Astrocyte (in vitro differentiated cells and primary cell): ENCODE results near the gene STAB2. TPM values are rescaled to one million over a fixed set of nuclear protein-coding genes. Genes with fewer than 3 reads are reported as not detected.

Experiments
- DNase-seq: peaks from one replicate; pipeline ENCODE4 v3.0.0-alpha.2; 2010; ENCODE audit warnings: low read depth
- FAIRE-seq: peaks from 2 replicates; lab custom pipeline; 2011; peaks lifted over from hg19 to GRCh38; lab: Jason Lieb, UNC
- H2AFZ ChIP-seq: 2 replicates; pipeline ENCODE4 v1.6.0; 2012; ENCODE audit warnings: low read depth, low read length, inconsistent platforms
- H3K27ac ChIP-seq: 2 replicates; pipeline ENCODE4 v1.5.1; 2011; ENCODE audit warnings: low read depth, low read length, inconsistent platforms
- H3K27me3 ChIP-seq: 2 replicates; pipeline ENCODE4 v1.6.0; 2011; ENCODE audit warnings: low read length, inconsistent platforms; ENCODE audit not compliant: insufficient read depth
- H3K36me3 ChIP-seq: 2 replicates; pipeline ENCODE4 v1.5.1; 2011; ENCODE audit warnings: low read length, inconsistent platforms; ENCODE audit not compliant: insufficient read depth
- H3K4me1 ChIP-seq: 2 replicates; pipeline ENCODE4 v1.5.1; 2011; ENCODE audit warnings: low read length, inconsistent platforms; ENCODE audit not compliant: insufficient read depth
- H3K4me2 ChIP-seq: 2 replicates; pipeline ENCODE4 v1.6.0; 2012; ENCODE audit warnings: low read length, inconsistent platforms
- H3K4me3 ChIP-seq: 2 replicates; pipeline ENCODE4 v1.5.1; 2011; ENCODE audit warnings: low read depth, mild to moderate bottlenecking, low read length, inconsistent platforms; ENCODE audit not compliant: insufficient read depth
- H3K79me2 ChIP-seq: 2 replicates; pipeline ENCODE4 v1.6.0; 2012; ENCODE audit warnings: mild to moderate bottlenecking, low read length, inconsistent platforms; ENCODE audit not compliant: insufficient read depth
- H3K9ac ChIP-seq: 2 replicates; pipeline ENCODE4 v1.6.0; 2012; ENCODE audit warnings: mild to moderate bottlenecking, low read length, inconsistent platforms
- H3K9me3 ChIP-seq: 2 replicates; pipeline ENCODE4 v1.5.1; 2012; ENCODE audit warnings: low read depth, mild to moderate bottlenecking, low read length, inconsistent platforms; ENCODE audit not compliant: insufficient read depth
- H4K20me1 ChIP-seq: 2 replicates; pipeline ENCODE4 v1.6.0; 2012; ENCODE audit warnings: low read length, inconsistent platforms; ENCODE audit not compliant: insufficient read depth
- H3K27ac Mint-ChIP-seq: one replicate; pipeline ENCODE4 v1.8.0; 2021; ENCODE audit warnings: mild to moderate bottlenecking, mixed read lengths; ENCODE audit not compliant: unreplicated experiment
- H3K27me3 Mint-ChIP-seq: one replicate; pipeline ENCODE4 v1.8.0; 2021; ENCODE audit warnings: low read depth, mixed read lengths; ENCODE audit not compliant: unreplicated experiment
- H3K36me3 Mint-ChIP-seq: one replicate; pipeline ENCODE4 v1.8.0; 2021; ENCODE audit warnings: low read depth, mixed read lengths; ENCODE audit not compliant: unreplicated experiment
- H3K4me1 Mint-ChIP-seq: one replicate; pipeline ENCODE4 v1.8.0; 2021; ENCODE audit warnings: low read depth, mixed read lengths; ENCODE audit not compliant: unreplicated experiment
- H3K4me3 Mint-ChIP-seq: one replicate; pipeline ENCODE4 v1.8.0; 2021; ENCODE audit warnings: mild to moderate bottlenecking, moderate library complexity, mixed read lengths; ENCODE audit not compliant: unreplicated experiment
- H3K9me3 Mint-ChIP-seq: one replicate; pipeline ENCODE4 v1.8.0; 2021; ENCODE audit warnings: mild to moderate bottlenecking, mixed read lengths; ENCODE audit not compliant: unreplicated experiment
- CTCF ChIP-seq: IDR thresholded peaks from 2 replicates; pipeline ENCODE4 v1.5.1; 2011; ENCODE audit warnings: low read depth, mild to moderate bottlenecking, inconsistent platforms, low read length, moderate library complexity; ENCODE audit not compliant: insufficient read depth
- EZH2 ChIP-seq: IDR thresholded peaks from 2 replicates; pipeline ENCODE4 v1.6.1; 2012; ENCODE audit warnings: mild to moderate bottlenecking, low read length, inconsistent platforms; ENCODE audit not compliant: insufficient read depth
- total RNA-seq: library from RNA; stranded (reverse); gene quantifications from 2 replicates; pipeline ENCODE4 v1.2.1, GENCODE V29; 2021

STAB2 gene
- total RNA-seq, 1 donor from 2014 or later = not detected

GRCh38 chr12:103676893-103677292 lies 89.8 kb downstream of the STAB2 start:
- H4K20me1 ChIP-seq = no peaks in the 10 kb centered on the region
- H3K9me3 ChIP-seq = no peaks in the 10 kb centered on the region
- no peak overlapping the region for H3K27ac ChIP-seq
- H3K79me2 ChIP-seq = no peaks in the 10 kb centered on the region
- no peak overlapping the region for H3K4me3 ChIP-seq
- FAIRE-seq (no peak), DNase-seq (no peak)
- no peak overlapping the region for H3K4me2 ChIP-seq
- H3K9ac ChIP-seq = no peak overlapping the region
- Mint-ChIP-seq H3K36me3 (no peaks in the 10 kb centered on the region), H3K4me1 (peaks cover 9% of the 10 kb centered on the region), H3K27me3 (peaks cover 12% of the 10 kb centered on the region), H3K9me3 (no peaks in the 10 kb centered on the region), H3K27ac (no peak overlapping the region), H3K4me3 (no peak overlapping the region)
- TF ChIP-seq CTCF = no peak
- TF ChIP-seq EZH2 = no peak
- H3K27me3 ChIP-seq = peaks cover 3% of the 10 kb centered on the region
- no peaks in the 10 kb centered on the region for H3K36me3 ChIP-seq
- H2AFZ ChIP-seq = no peak overlapping the region
- H3K4me1 ChIP-seq = no peaks in the 10 kb centered on the region

GRCh38 chr12:103677341-103677740 lies 90.3 kb downstream of the STAB2 start:
- no peak for DNase-seq

GRCh38 chr12:103677905-103678304 lies 90.8 kb downstream of the STAB2 start:
- Mint-ChIP-seq H3K4me1 (no peaks in the 10 kb centered on the region), H3K27ac (no peak overlapping the region), H3K4me3 (no peak overlapping the region), H3K27me3 (peaks cover 12% of the 10 kb centered on the region), H3K36me3 (no peaks in the 10 kb centered on the region), H3K9me3 (no peaks in the 10 kb centered on the region)
- FAIRE-seq (no peak), DNase-seq (no peak)
- H3K4me1 ChIP-seq = no peaks in the 10 kb centered on the region
- H3K4me2 ChIP-seq = no peak overlapping the region
- no peaks in the 10 kb centered on the region for H3K36me3 ChIP-seq
- no peak overlapping the region for H3K27ac ChIP-seq
- TF ChIP-seq CTCF (no peak), EZH2 (no peak)
- no peaks in the 10 kb centered on the region for H3K79me2 ChIP-seq
- H4K20me1 ChIP-seq = no peaks in the 10 kb centered on the region
- no peak overlapping the region for H3K4me3 ChIP-seq
- peaks cover 3% of the 10 kb centered on the region for H3K27me3 ChIP-seq
- H3K9me3 ChIP-seq = no peaks in the 10 kb centered on the region
- H3K9ac ChIP-seq = no peak overlapping the region
- no peak overlapping the region for H2AFZ ChIP-seq

More at GRCh38 chr12:103677341-103677740, 90.3 kb downstream of the STAB2 start:
- Mint-ChIP-seq H3K27ac (no peak overlapping the region), H3K4me1 (peaks cover 5% of the 10 kb centered on the region), H3K27me3 (peaks cover 12% of the 10 kb centered on the region), H3K4me3 (no peak overlapping the region), H3K36me3 (no peaks in the 10 kb centered on the region), H3K9me3 (no peaks in the 10 kb centered on the region)
- Histone ChIP-seq H3K27me3 (peaks cover 3% of the 10 kb centered on the region), H3K4me3 (no peak overlapping the region), H4K20me1 (no peaks in the 10 kb centered on the region), H3K36me3 (no peaks in the 10 kb centered on the region), H3K79me2 (no peaks in the 10 kb centered on the region), H3K9ac (no peak overlapping the region), H3K4me1 (no peaks in the 10 kb centered on the region), H2AFZ (no peak overlapping the region), H3K4me2 (no peak overlapping the region), H3K27ac (no peak overlapping the region), H3K9me3 (no peaks in the 10 kb centered on the region)
- TF ChIP-seq EZH2 = no peak
- FAIRE-seq = no peak
